ENCODE data around the gene GGA1. TPM values are rescaled to one million over a fixed set of nuclear protein-coding genes. Genes with fewer than 3 reads are reported as not detected.

The GGA1 gene
- total RNA-seq, 2 donors from 2014 or later, result 30.0 to 31.2 TPM

- no peak for DNase-seq (ENCODE audit: low spot score)
- intact Hi-C loops (cut with DNase I), result no loop called here
Measured at GRCh38 chr22:37677493-37677974, 68.9 kb downstream of the GGA1 start.

GRCh38 chr22:37678372-37678771 lies 69.7 kb downstream of the GGA1 start:
- no peak for DNase-seq (ENCODE audit: low spot score)
- intact Hi-C loops (cut with DNase I), result no loop called here

- intact Hi-C loops (cut with DNase I), result loop anchor here in 1 of 2 donors (5.0 kb wide), 1 partner anchor 37 kb away; no protein-coding TSS in a partner anchor
Measured at GRCh38 chr22:37679670-37680069, 71.0 kb downstream of the GGA1 start.

GRCh38 chr22:37680191-37680851 lies 71.7 kb downstream of the GGA1 start:
- no peak for DNase-seq (ENCODE audit: low spot score)
- intact Hi-C loops (cut with DNase I), result loop anchor here in 1 of 2 donors (5.0 kb wide), 1 partner anchor 38 kb away; no protein-coding TSS in a partner anchor

More at GRCh38 chr22:37679670-37680069, 71.0 kb downstream of the GGA1 start:
- no peak for DNase-seq (ENCODE audit: low spot score)

GRCh38 chr22:37681001-37681424 lies 72.4 kb downstream of the GGA1 start:
- DNase-seq (ENCODE audit: low spot score), result no peak
- intact Hi-C loops (cut with DNase I), result loop anchor here in 1 of 2 donors (5.0 kb wide), 1 partner anchor 39 kb away; no protein-coding TSS in a partner anchor

- intact Hi-C loops (cut with DNase I), result loop anchor here in 1 of 2 donors (5.0 kb wide), 1 partner anchor 39 kb away; no protein-coding TSS in a partner anchor
- peak; percentile 91 for DNase-seq (ENCODE audit: low spot score)
Measured at GRCh38 chr22:37681556-37682049, 73.0 kb downstream of the GGA1 start.

Other genes with a start within 250 kb of the GGA1 start
- under 1 TPM; 0.05 to 0.10 TPM for gene ELFN2, start 181.4 kb upstream of the GGA1 start, total RNA-seq
- gene MFNG, start 122.5 kb upstream of the GGA1 start, total RNA-seq, result 10 to 100 TPM; 21.6 to 23.0 TPM
- gene CARD10, start 89.4 kb upstream of the GGA1 start, total RNA-seq, result 10 to 100 TPM in 1 of 2 donors, 1 to 10 TPM in 1; 7.8 to 12.8 TPM
- 10 to 100 TPM; 56.2 to 59.3 TPM for gene CDC42EP1, start 48.4 kb upstream of the GGA1 start, total RNA-seq
- gene LGALS2, start 28.7 kb upstream of the GGA1 start, total RNA-seq, result not detected
- 1 to 10 TPM; 7.2 to 7.4 TPM for gene SH3BP1, start 30.8 kb downstream of the GGA1 start, total RNA-seq
- 1 to 10 TPM; 5.0 to 5.4 TPM for gene PDXP, start 49.9 kb downstream of the GGA1 start, total RNA-seq
- gene LGALS1, start 66.8 kb downstream of the GGA1 start, total RNA-seq, result 1,000 to 10,000 TPM; 1,140 to 1,213 TPM
- gene NOL12, start 77.5 kb downstream of the GGA1 start, total RNA-seq, result 10 to 100 TPM; 12.0 to 13.8 TPM
- 10 to 100 TPM; 93.8 to 95.8 TPM for gene TRIOBP, start 88.2 kb downstream of the GGA1 start, total RNA-seq
- 1 to 10 TPM; 3.3 to 6.2 TPM for gene GCAT, start 199.1 kb downstream of the GGA1 start, total RNA-seq
- not detected for gene GALR3, start 214.5 kb downstream of the GGA1 start, total RNA-seq
- 10 to 100 TPM; 13.3 to 15.1 TPM for gene ANKRD54, start 235.5 kb downstream of the GGA1 start, total RNA-seq
- 100 to 1,000 TPM; 260 to 267 TPM for gene EIF3L, start 240.6 kb downstream of the GGA1 start, total RNA-seq

Measured in posterior vena cava (tissue), 2 donors.